ENCODE measurements around the gene RSRP1. TPM values are rescaled to one million over a fixed set of nuclear protein-coding genes. Genes with fewer than 3 reads are reported as not detected.
A peak's percentile ranks its signal among the peaks of the same experiment; 100 is the strongest.

Gene RSRP1
- total RNA-seq, 1 donor from 2014 or later = 109 TPM

DNA sequence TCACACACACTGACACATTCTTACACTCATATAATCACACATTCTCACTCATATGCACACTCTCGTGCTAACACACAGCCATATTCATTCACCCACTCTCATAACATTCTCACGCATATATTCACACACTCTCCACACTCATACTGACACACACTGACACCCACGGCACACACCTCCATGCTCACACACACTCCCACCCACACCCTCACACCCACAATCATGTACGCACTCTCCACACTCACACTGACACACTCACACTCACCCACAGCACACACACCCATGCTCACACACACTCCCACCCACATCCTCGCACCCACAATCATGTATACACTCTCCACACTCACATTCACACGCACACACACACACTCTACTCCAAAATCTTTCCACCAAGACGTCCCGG, 53.2 kb downstream of the RSRP1 start:
- Mint-ChIP-seq H3K4me1 (ENCODE audit: unreplicated experiment) (peaks cover 33% of the 10 kb centered on the region), H3K9me3 (no peaks in the 10 kb centered on the region), H3K36me3 (no peaks in the 10 kb centered on the region), H3K27me3 (peaks cover 31% of the 10 kb centered on the region), H3K4me3 (no peak overlapping the region), H3K27ac (peak overlapping the region; percentile 12)
- no peak for DNase-seq (ENCODE audit: extremely low spot score, unreplicated experiment)
- TF ChIP-seq, protein P1, sequence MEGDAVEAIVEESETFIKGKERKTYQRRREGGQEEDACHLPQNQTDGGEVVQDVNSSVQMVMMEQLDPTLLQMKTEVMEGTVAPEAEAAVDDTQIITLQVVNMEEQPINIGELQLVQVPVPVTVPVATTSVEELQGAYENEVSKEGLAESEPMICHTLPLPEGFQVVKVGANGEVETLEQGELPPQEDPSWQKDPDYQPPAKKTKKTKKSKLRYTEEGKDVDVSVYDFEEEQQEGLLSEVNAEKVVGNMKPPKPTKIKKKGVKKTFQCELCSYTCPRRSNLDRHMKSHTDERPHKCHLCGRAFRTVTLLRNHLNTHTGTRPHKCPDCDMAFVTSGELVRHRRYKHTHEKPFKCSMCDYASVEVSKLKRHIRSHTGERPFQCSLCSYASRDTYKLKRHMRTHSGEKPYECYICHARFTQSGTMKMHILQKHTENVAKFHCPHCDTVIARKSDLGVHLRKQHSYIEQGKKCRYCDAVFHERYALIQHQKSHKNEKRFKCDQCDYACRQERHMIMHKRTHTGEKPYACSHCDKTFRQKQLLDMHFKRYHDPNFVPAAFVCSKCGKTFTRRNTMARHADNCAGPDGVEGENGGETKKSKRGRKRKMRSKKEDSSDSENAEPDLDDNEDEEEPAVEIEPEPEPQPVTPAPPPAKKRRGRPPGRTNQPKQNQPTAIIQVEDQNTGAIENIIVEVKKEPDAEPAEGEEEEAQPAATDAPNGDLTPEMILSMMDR (conservative IDR thresholded peaks at IDR 0.05) = no peak

DNA sequence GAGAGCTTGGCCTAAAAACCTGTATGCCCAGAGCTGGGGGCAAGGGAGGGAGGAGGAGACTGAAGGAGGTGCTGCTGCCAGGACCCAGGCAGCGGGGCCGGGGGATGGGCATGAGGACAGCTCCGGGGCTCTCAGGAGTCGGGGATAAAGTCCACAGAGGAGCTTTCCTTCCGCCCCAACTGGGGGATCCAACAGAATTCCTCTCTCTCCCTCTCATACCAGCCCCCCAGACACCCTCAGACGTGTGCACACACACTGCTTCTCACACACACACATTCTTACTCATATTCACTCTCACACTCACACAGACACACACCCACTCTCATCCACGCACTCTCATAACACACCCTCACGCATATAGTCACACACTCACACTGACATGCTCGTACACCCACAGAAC, 54.0 kb downstream of the RSRP1 start:
- Mint-ChIP-seq H3K9me3 (no peaks in the 10 kb centered on the region), H3K4me1 (ENCODE audit: unreplicated experiment) (peaks cover 26% of the 10 kb centered on the region)
- no peak for DNase-seq (ENCODE audit: extremely low spot score, unreplicated experiment)

More for the DNA sequence above, 54.0 kb downstream of the RSRP1 start:
- Mint-ChIP-seq H3K36me3 (no peaks in the 10 kb centered on the region), H3K4me3 (no peak overlapping the region), H3K27ac (no peak overlapping the region), H3K27me3 (peaks cover 26% of the 10 kb centered on the region)
- TF ChIP-seq, protein P1 (conservative IDR thresholded peaks at IDR 0.05) = no peak

Other genes starting within 250 kb of the RSRP1 start
- 33.7 and 35.9 TPM in 2 replicates for gene SYF2, start 15.0 kb downstream of the RSRP1 start, total RNA-seq (ENCODE audit: low replicate concordance)
- not detected in 2 replicates for gene RHD, start 25.1 kb upstream of the RSRP1 start, total RNA-seq (ENCODE audit: low replicate concordance)
- gene TMEM50A, start 90.9 kb upstream of the RSRP1 start, total RNA-seq (ENCODE audit: low replicate concordance) = 80.3 and 81.6 TPM in 2 replicates
- 0.39 and 0.88 TPM in 2 replicates for gene RHCE, start 173.4 kb upstream of the RSRP1 start, total RNA-seq (ENCODE audit: low replicate concordance)
- 20.8 and 22.0 TPM in 2 replicates for gene MACO1, start 183.4 kb upstream of the RSRP1 start, total RNA-seq (ENCODE audit: low replicate concordance)

Data from type B pancreatic cell (in vitro differentiated cells).